Kidney (tissue), 14 donors: Measurements from ENCODE around the gene LGI2. TPM values are rescaled to one million over a fixed set of nuclear protein-coding genes. Genes with fewer than 3 reads are reported as not detected.
"Not testable (repeated sequence)": the region's sequence is repeated elsewhere in the genome, so short reads cannot be mapped to it uniquely, and the experiment has no call there.

ENCODE experiments used
- DNase-seq, 5 donors: peaks; one replicate each; pipeline ENCODE4 v3.0.0-alpha.2; 2013 to 2020
- FAIRE-seq: peaks from 2 replicates; lab custom pipeline; 2012; peaks lifted over from hg19 to GRCh38; lab: Jason Lieb, UNC
- H3K27ac ChIP-seq, 2 donors: one replicate each; pipeline ENCODE4 v1.7.0; 2013; ENCODE audit warnings: low read depth in 2 of 2, low read length in 2 of 2, inconsistent platforms in 1 of 2
- H3K27me3 ChIP-seq: one replicate; pipeline ENCODE4 v1.7.1; 2013; ENCODE audit warnings: low read length, inconsistent platforms; ENCODE audit not compliant: control insufficient read depth, insufficient read depth
- H3K36me3 ChIP-seq, 3 donors: one replicate each; pipeline versions ENCODE4 v1.7.0 to v1.7.1; 2013; ENCODE audit warnings: low read length in 3 of 3, control low read depth in 1 of 3, inconsistent platforms in 1 of 3; ENCODE audit not compliant: insufficient read depth in 3 of 3, control insufficient read depth in 2 of 3
- H3K4me1 ChIP-seq, 3 donors: one replicate each; pipeline versions ENCODE4 v1.7.0 to v1.7.1; 2013; ENCODE audit warnings: low read length in 3 of 3, inconsistent platforms in 1 of 3, low read depth in 1 of 3; ENCODE audit not compliant: control insufficient read depth in 2 of 3, insufficient read depth in 2 of 3
- H3K4me3 ChIP-seq, 3 donors: one replicate each; pipeline versions ENCODE4 v1.7.0 to v1.8.1; 2013; ENCODE audit warnings: low read length in 3 of 3, control low read depth in 1 of 3, inconsistent platforms in 1 of 3
- H3K9ac ChIP-seq, 3 donors: one replicate each; pipeline versions ENCODE4 v1.7.0 to v1.7.1; 2013; ENCODE audit warnings: low read length in 3 of 3, control low read depth in 1 of 3, inconsistent platforms in 1 of 3
- H3K9me3 ChIP-seq, 3 donors: one replicate each; pipeline versions ENCODE4 v1.7.0 to v1.7.1; 2013; ENCODE audit warnings: low read length in 3 of 3, control low read depth in 1 of 3, inconsistent platforms in 1 of 3; ENCODE audit not compliant: control insufficient read depth in 2 of 3, insufficient read depth in 1 of 3
- CTCF ChIP-seq: IDR thresholded peaks from 3 replicates; pipeline ENCODE4 v1.5.1; 2012; ENCODE audit warnings: mild to moderate bottlenecking, moderate library complexity, borderline replicate concordance; ENCODE audit not compliant: insufficient read depth; ENCODE audit errors: extremely low read depth
- intact Hi-C: fragments of 100-400 bp; cut with DNase I; formaldehyde crosslinking; loops from one replicate; pipeline ENCODE4 v1.11.1; 2022
- polyA plus RNA-seq: library from polyadenylated mRNA; stranded (reverse); fragments of 350-450 nt; fragmentation: Illumina TruSeq; extraction: RNeasy Lipid Tissue Mini Kit (QIAGEN cat#74804); gene quantifications from one replicate; pipeline ENCODE4 v1.2.3, GENCODE V29; 2014; ENCODE audit warnings: low read depth, low replicate concordance; ENCODE audit not compliant: insufficient read depth
- total RNA-seq: library from RNA; stranded (reverse); fragmentation: NEBNext Ultra II Directional; extraction: Animal tissue kit (Norgen Biotek cat#: 25700); gene quantifications from one replicate; pipeline ENCODE4 v1.2.1, GENCODE V29; 2021
- donor health status: control.
- donor health status: control.
- donor health status: control.
- donor health status: control.
- donor health status: control.
- donor health status: DM: yes; HTN: yes; CAD: no.
- donor health status: Normal renal cell carcinoma (clear cell type).

The LGI2 gene
- total and polyA plus RNA-seq, 2 donors from 2014 or later = 4.8 to 7.5 TPM

GRCh38 chr4:25069014-25069413 is 38.3 kb upstream of the LGI2 start:
- Histone ChIP-seq H3K27ac (no peak overlapping the region), H3K9ac (no peak overlapping the region), H3K9me3 (no peaks in the 10 kb centered on the region), H3K36me3 (no peaks in the 10 kb centered on the region), H3K4me1 (peaks cover 0 to 8% (median 0%) of the 10 kb centered on the region in 3 donors), H3K27me3 (no peaks in the 10 kb centered on the region), H3K4me3 (no peak overlapping the region)
- TF ChIP-seq CTCF = no peak
- DNase-seq = peak in 1 of 5 donors; percentile 27
- no peak for FAIRE-seq
- intact Hi-C loops = no loop called here

- Histone ChIP-seq H3K36me3 (no peaks in the 10 kb centered on the region), H3K27ac (no peak overlapping the region), H3K27me3 (no peaks in the 10 kb centered on the region), H3K4me3 (no peak overlapping the region), H3K9ac (no peak overlapping the region), H3K9me3 (no peaks in the 10 kb centered on the region), H3K4me1 (peaks cover 0 to 8% (median 0%) of the 10 kb centered on the region in 3 donors)
- FAIRE-seq (no peak), DNase-seq (peak in 1 of 5 donors; percentile 7)
- no peak for TF ChIP-seq CTCF
- intact Hi-C loops = no loop called here
Measured at GRCh38 chr4:25068386-25068785, 37.6 kb upstream of the LGI2 start.

- intact Hi-C loops = no loop called here
- FAIRE-seq (no peak), DNase-seq (peak in 2 of 5 donors; percentile 63 to 64)
- no peak overlapping the region for H3K4me3 ChIP-seq
- no peaks in the 10 kb centered on the region for H3K36me3 ChIP-seq
- H3K27ac ChIP-seq = no peak overlapping the region
- H3K27me3 ChIP-seq = no peaks in the 10 kb centered on the region
- no peak overlapping the region for H3K9ac ChIP-seq
- TF ChIP-seq CTCF = no peak
- no peaks in the 10 kb centered on the region for H3K9me3 ChIP-seq
- H3K4me1 ChIP-seq = peaks cover 0 to 8% (median 0%) of the 10 kb centered on the region in 3 donors
Measured at GRCh38 chr4:25065932-25066590, 35.3 kb upstream of the LGI2 start.

GRCh38 chr4:25065431-25065858 is 34.7 kb upstream of the LGI2 start:
- peaks cover 0 to 8% (median 0%) of the 10 kb centered on the region in 3 donors for H3K4me1 ChIP-seq
- H3K4me3 ChIP-seq = no peak overlapping the region
- no peaks in the 10 kb centered on the region for H3K9me3 ChIP-seq
- H3K36me3 ChIP-seq = no peaks in the 10 kb centered on the region
- H3K9ac ChIP-seq = no peak overlapping the region
- no peak overlapping the region for H3K27ac ChIP-seq
- no peak for TF ChIP-seq CTCF
- DNase-seq (peak in 4 of 5 donors; percentile 80 to 95 (median 87)), FAIRE-seq (no peak)
- no peaks in the 10 kb centered on the region for H3K27me3 ChIP-seq
- intact Hi-C loops = no loop called here

- intact Hi-C loops, H3K27ac ChIP-seq, H3K4me3 ChIP-seq, H3K9ac ChIP-seq, H3K27me3 ChIP-seq, H3K36me3 ChIP-seq, FAIRE-seq, DNase-seq, H3K9me3 ChIP-seq: not testable (repeated sequence)
- H3K4me1 ChIP-seq = peaks cover 0 to 12% (median 0%) of the 10 kb centered on the region in 3 donors
Measured at GRCh38 chr4:25064447-25064846, 33.7 kb upstream of the LGI2 start.
